ENCODE results near the gene PPP2R5E.

- TF ChIP-seq EZH2 (IDR thresholded peaks at IDR 0.05; ENCODE audit: insufficient read depth, poor library complexity, severe bottlenecking) = no peak
- no peak for TF ChIP-seq EZH2phosphoT487 (IDR thresholded peaks at IDR 0.05; ENCODE audit: insufficient read depth, low read depth)
Observed at GRCh38 chr14:63406333-63406732, 136.8 kb downstream of the PPP2R5E start.

All from GM23248 (cell line).